OCI-LY3 (cell line): ENCODE results near the gene C1QTNF12.

Experiments used
- H2AFZ ChIP-seq: fragments of 200-600, 300-600 bp; shearing (Covaris generic); 2 replicates; pipeline ENCODE4 v1.6.0; 2014; ENCODE audit warnings: antibody characterized with exemption, low read depth, low read length
- H3K27ac ChIP-seq: fragments of 200-600, 300-600 bp; sonication (generic); 2 replicates; pipeline ENCODE4 v1.5.1; 2014; ENCODE audit warnings: mild to moderate bottlenecking, low read length, moderate library complexity, mixed read lengths
- H3K27me3 ChIP-seq: fragments of 200-600, 300-600 bp; sonication (generic); 2 replicates; pipeline ENCODE4 v1.6.1; 2014; ENCODE audit warnings: low read depth, low read length, mixed read lengths
- H3K36me3 ChIP-seq: fragments of 200-600, 300-600 bp; sonication (generic); replicated peaks from 2 replicates; pipeline ENCODE3; 2014; ENCODE audit warnings: low read depth, low read length, mixed read lengths
- H3K4me1 ChIP-seq: fragments of 300-600, 200-600 bp; sonication (generic); 2 replicates; pipeline ENCODE4 v1.6.1; 2014; ENCODE audit warnings: low read length, mixed read lengths
- H3K4me2 ChIP-seq: fragments of 200-600, 300-600 bp; sonication (generic); 2 replicates; pipeline ENCODE4 v1.6.1; 2014; ENCODE audit warnings: low read length, mixed read lengths
- H3K4me3 ChIP-seq: fragments of 300-600, 200-600 bp; sonication (generic); 2 replicates; pipeline ENCODE4 v1.5.1; 2014; ENCODE audit warnings: antibody characterized with exemption, mild to moderate bottlenecking, low read length, moderate library complexity
- H3K79me2 ChIP-seq: fragments of 300-600, 200-600 bp; shearing (Covaris generic); 2 replicates; pipeline ENCODE4 v1.6.1; 2014; ENCODE audit warnings: mild to moderate bottlenecking, low read length, mixed read lengths
- H3K9ac ChIP-seq: fragments of 300-600, 200-600 bp; shearing (Covaris generic); 2 replicates; pipeline ENCODE4 v1.6.0; 2014; ENCODE audit warnings: mild to moderate bottlenecking, low read length, moderate library complexity
- H3K9me3 ChIP-seq: fragments of 200-600, 300-600 bp; shearing (Covaris generic); 2 replicates; pipeline ENCODE4 v1.6.1; 2014; ENCODE audit warnings: low read length, mixed read lengths; ENCODE audit not compliant: insufficient read depth
- H4K20me1 ChIP-seq: fragments of 200-600, 300-600 bp; sonication (generic); 2 replicates; pipeline ENCODE4 v1.6.1; 2016; ENCODE audit warnings: low read length, mixed read lengths; ENCODE audit not compliant: insufficient read depth
- EZH2phosphoT487 ChIP-seq: fragments of 200-600 bp; shearing (Covaris generic); IDR thresholded peaks from 2 replicates; pipeline ENCODE4 v1.6.1; 2018; ENCODE audit warnings: antibody characterized with exemption, mixed run types, low read depth
- TF ChIP-seq, protein P1 (sequence below): fragments of 200-600, 300-600 bp; sonication (generic); IDR thresholded peaks from 2 replicates; pipeline ENCODE4 v1.5.1; 2014; ENCODE audit warnings: antibody characterized with exemption, low read length, low read depth

Gene C1QTNF12

DNA sequence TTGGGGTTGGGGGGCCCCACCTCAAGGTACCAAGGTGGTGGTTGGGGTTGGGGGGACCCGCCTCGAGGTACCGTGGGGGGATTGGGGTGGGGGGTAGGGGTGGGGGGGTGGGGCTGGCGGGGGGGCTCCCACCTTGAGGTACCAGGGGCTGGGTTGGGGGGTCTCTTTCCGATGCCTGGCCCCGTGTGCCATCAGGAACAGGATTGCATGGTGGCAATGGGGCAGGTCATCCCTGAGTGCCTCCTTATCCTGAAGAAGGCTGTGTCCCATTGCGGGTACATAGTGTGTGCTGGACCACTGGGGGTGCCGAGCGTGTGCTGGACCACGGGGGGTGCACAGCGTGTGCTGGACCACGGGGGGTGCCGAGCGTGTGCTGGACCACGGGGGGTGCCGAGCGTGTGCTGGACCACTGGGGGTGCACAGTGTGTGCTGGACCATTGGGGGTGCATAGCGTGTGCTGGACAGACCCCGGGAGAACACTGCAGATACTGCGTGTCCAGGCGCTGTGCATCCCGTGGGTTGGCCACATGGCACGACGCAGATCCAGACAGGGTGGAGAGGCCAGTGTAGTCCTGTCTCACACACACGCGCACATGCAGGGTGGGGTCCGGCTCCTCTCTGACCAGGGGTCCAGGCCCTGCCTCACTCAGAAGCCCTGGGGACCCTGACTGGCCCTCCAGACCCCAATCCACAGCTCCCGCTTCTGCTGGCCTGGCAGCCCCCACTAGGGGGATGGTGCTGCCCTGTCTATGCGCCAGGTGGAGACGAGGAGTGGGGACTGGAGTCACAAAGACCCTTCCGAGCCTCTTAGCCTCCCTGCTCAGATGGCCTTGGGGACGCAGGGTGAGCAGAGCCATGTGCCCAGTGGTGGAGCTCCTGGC, 37.9 kb upstream of the C1QTNF12 start:
- H3K27ac ChIP-seq: no peak overlapping the region
- H3K4me3 ChIP-seq: no peak overlapping the region
- H3K9ac ChIP-seq: no peak overlapping the region
- H3K36me3 ChIP-seq: no peaks in the 10 kb centered on the region
- no peak overlapping the region for H3K4me2 ChIP-seq
- no peaks in the 10 kb centered on the region for H3K27me3 ChIP-seq
- H3K9me3 ChIP-seq: no peaks in the 10 kb centered on the region
- H4K20me1 ChIP-seq: no peaks in the 10 kb centered on the region
- TF ChIP-seq, protein P1, sequence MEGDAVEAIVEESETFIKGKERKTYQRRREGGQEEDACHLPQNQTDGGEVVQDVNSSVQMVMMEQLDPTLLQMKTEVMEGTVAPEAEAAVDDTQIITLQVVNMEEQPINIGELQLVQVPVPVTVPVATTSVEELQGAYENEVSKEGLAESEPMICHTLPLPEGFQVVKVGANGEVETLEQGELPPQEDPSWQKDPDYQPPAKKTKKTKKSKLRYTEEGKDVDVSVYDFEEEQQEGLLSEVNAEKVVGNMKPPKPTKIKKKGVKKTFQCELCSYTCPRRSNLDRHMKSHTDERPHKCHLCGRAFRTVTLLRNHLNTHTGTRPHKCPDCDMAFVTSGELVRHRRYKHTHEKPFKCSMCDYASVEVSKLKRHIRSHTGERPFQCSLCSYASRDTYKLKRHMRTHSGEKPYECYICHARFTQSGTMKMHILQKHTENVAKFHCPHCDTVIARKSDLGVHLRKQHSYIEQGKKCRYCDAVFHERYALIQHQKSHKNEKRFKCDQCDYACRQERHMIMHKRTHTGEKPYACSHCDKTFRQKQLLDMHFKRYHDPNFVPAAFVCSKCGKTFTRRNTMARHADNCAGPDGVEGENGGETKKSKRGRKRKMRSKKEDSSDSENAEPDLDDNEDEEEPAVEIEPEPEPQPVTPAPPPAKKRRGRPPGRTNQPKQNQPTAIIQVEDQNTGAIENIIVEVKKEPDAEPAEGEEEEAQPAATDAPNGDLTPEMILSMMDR: no peak
- no peak for TF ChIP-seq EZH2phosphoT487
- no peak overlapping the region for H2AFZ ChIP-seq
- H3K4me1 ChIP-seq: peaks cover 3% of the 10 kb centered on the region; the same call in 1 of the 2 replicates
- no peaks in the 10 kb centered on the region for H3K79me2 ChIP-seq

DNA sequence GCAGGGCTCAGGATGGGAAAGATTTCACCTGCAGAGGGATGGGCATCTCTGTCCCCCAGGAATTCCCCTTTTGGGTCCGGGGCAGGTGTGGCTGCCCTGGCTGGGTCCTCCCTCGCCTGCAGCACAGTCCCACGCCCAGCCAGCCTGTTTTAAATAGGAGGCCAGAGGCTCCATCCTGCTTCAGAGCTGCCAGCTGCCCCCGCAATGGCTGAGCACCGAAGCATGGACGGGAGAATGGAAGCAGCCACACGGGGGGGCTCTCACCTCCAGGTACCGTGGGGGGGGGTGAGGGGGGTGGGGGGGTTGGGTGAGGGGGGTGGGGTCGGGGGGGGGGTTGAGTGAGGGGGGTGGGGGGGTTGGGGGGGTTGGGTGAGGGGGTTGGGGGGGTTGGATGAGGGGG, 37.3 kb upstream of the C1QTNF12 start:
- no peak overlapping the region for H3K27ac ChIP-seq
- H3K9ac ChIP-seq: no peak overlapping the region
- no peak for TF ChIP-seq EZH2phosphoT487
- TF ChIP-seq, protein P1: no peak
- no peaks in the 10 kb centered on the region for H3K27me3 ChIP-seq
- no peak overlapping the region for H2AFZ ChIP-seq
- peaks cover 3% of the 10 kb centered on the region; the same call in 1 of the 2 replicates for H3K4me1 ChIP-seq
- no peak overlapping the region for H3K4me2 ChIP-seq
- H3K9me3 ChIP-seq: no peaks in the 10 kb centered on the region
- H3K79me2 ChIP-seq: no peaks in the 10 kb centered on the region
- H4K20me1 ChIP-seq: no peaks in the 10 kb centered on the region
- no peak overlapping the region for H3K4me3 ChIP-seq
- no peaks in the 10 kb centered on the region for H3K36me3 ChIP-seq

DNA sequence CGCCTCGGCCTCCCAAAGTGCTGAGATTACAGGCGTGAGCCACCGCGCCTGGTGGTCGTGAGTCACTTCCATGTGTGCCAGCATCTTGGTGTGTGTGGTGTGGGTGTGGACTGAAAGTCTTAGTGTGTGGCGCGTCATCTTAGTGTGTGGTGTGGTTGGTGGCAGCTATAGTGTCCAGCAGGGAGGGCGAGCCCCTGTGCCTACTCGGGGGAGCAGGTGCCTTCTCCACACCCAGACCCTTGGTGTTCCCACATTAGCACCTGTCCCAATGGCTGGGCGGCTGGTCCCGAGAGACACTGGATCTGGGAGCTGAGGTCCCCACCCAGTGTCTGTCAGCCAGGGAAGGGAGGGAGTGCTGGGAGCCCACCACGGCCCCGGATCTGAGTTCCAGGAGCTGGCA, 36.5 kb upstream of the C1QTNF12 start:
- Histone ChIP-seq H4K20me1 (no peaks in the 10 kb centered on the region), H3K27me3 (no peaks in the 10 kb centered on the region), H2AFZ (no peak overlapping the region), H3K4me2 (no peak overlapping the region), H3K36me3 (no peaks in the 10 kb centered on the region), H3K4me3 (no peak overlapping the region), H3K9ac (no peak overlapping the region), H3K79me2 (no peaks in the 10 kb centered on the region), H3K9me3 (no peaks in the 10 kb centered on the region), H3K27ac (no peak overlapping the region), H3K4me1 (peaks cover 3% of the 10 kb centered on the region; the same call in 1 of the 2 replicates)
- no peak for TF ChIP-seq EZH2phosphoT487
- TF ChIP-seq, protein P1: no peak

DNA sequence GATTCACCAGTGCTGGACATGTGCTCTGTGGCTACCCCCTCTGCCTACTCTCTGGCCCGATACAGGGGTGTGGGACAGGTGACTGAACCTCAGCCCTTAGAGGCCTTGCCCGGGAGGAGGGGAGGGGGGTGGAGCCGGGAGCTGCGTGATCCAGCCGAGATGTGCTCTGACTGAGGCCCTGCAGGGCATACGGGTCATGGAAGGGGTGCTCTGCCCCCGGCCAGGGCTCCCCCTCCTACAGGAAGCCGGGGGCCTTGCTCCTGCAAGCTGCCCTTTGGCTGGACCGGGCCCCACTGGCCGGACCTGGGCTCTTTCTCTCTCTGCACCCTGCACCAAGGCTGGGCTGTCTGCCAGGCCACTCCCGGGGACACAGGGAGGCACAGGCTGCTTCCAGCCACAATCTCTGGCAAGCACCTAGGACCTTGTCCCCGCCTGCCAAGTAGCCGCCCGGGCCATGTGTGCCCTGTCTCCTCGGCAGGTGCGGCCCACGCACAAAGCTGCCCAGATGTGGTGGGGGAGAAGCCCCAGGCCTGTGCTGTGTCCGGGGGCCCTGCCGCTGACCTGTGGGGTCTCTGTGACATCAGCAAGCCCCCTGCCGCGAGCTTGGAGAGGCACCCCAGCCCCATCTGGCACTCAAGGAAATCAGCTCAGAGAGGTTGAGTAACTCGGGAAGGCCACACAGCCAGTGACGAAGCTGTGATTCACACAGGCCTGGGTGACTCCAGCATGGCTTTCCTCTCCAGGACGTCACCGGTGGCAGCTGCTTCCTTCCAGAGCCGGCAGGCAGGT, 35.2 kb upstream of the C1QTNF12 start:
- Histone ChIP-seq H3K4me3 (no peak overlapping the region), H2AFZ (no peak overlapping the region)

More for the DNA sequence above, 35.2 kb upstream of the C1QTNF12 start:
- Histone ChIP-seq H3K4me1 (peaks cover 3% of the 10 kb centered on the region; the same call in 1 of the 2 replicates), H3K27me3 (no peaks in the 10 kb centered on the region), H3K4me2 (no peak overlapping the region), H3K9me3 (no peaks in the 10 kb centered on the region), H4K20me1 (no peaks in the 10 kb centered on the region), H3K27ac (no peak overlapping the region), H3K79me2 (no peaks in the 10 kb centered on the region), H3K36me3 (no peaks in the 10 kb centered on the region), H3K9ac (no peak overlapping the region)
- no peak for TF ChIP-seq EZH2phosphoT487
- TF ChIP-seq, protein P1: no peak
